HepG2 (cell line): Measurements from ENCODE around the gene SLC19A1. TPM values are rescaled to one million over a fixed set of nuclear protein-coding genes. Genes with fewer than 3 reads are reported as not detected.

Experiments used
- GPN1 ChIP-seq: sonication (generic); formaldehyde crosslinking; IDR thresholded peaks from 2 replicates; pipeline ENCODE4 v1.5.1; 2020; ENCODE audit warnings: missing genetic modification reagents, borderline replicate concordance
- HES4 ChIP-seq: sonication (generic); formaldehyde crosslinking; IDR thresholded peaks from 2 replicates; pipeline ENCODE4 v1.9.0; 2021; ENCODE audit warnings: mild to moderate bottlenecking, missing genetic modification reagents, borderline replicate concordance
- IKZF1 ChIP-seq: fragments of 450-650 bp; IDR thresholded peaks from 2 replicates; pipeline ENCODE4 v1.7.1; 2016
- MBD4 ChIP-seq: IDR thresholded peaks from 2 replicates; pipeline ENCODE4 v1.6.1; 2012; ENCODE audit warnings: low read length, inconsistent platforms, borderline replicate concordance
- PITX1 ChIP-seq: sonication (generic); formaldehyde crosslinking; IDR thresholded peaks from 2 replicates; pipeline ENCODE4 v1.5.1; 2020; ENCODE audit warnings: mild to moderate bottlenecking, missing genetic modification reagents
- TFAP4 ChIP-seq: sonication (generic); IDR thresholded peaks from 2 replicates; pipeline ENCODE4 v1.6.1; 2016; ENCODE audit warnings: low read depth, borderline replicate concordance
- XBP1 ChIP-seq: sonication (generic); formaldehyde crosslinking; IDR thresholded peaks from 2 replicates; pipeline ENCODE4 v1.5.0; 2020; ENCODE audit warnings: missing genetic modification reagents
- ZBTB1 ChIP-seq: sonication (generic); formaldehyde crosslinking; IDR thresholded peaks from 2 replicates; pipeline ENCODE4 v1.4.0; 2020; ENCODE audit warnings: missing genetic modification reagents, borderline replicate concordance
- ZFP36L1 ChIP-seq: sonication (generic); formaldehyde crosslinking; IDR thresholded peaks from 2 replicates; pipeline ENCODE4 v1.8.0; 2022; ENCODE audit warnings: mild to moderate bottlenecking, missing genetic modification reagents, moderate library complexity
- ZKSCAN1 ChIP-seq: fragments of 150-350 bp; IDR thresholded peaks from 2 replicates; pipeline ENCODE4 v1.6.1; 2014; ENCODE audit warnings: low read length
- ZNF451 ChIP-seq: sonication (generic); formaldehyde crosslinking; IDR thresholded peaks from 2 replicates; pipeline ENCODE4 v1.5.0; 2020; ENCODE audit warnings: mild to moderate bottlenecking, missing genetic modification reagents
- ZNF570 ChIP-seq: sonication (generic); formaldehyde crosslinking; IDR thresholded peaks from 2 replicates; pipeline ENCODE4 v1.4.0; 2020; ENCODE audit warnings: mild to moderate bottlenecking, missing genetic modification reagents, borderline replicate concordance
- ZNF576 ChIP-seq: sonication (generic); formaldehyde crosslinking; IDR thresholded peaks from 2 replicates; pipeline ENCODE4 v1.4.0; 2020; ENCODE audit warnings: mild to moderate bottlenecking, missing genetic modification reagents
- ZNF747 ChIP-seq: sonication (generic); formaldehyde crosslinking; IDR thresholded peaks from 2 replicates; pipeline ENCODE4 v1.8.1; 2023; ENCODE audit warnings: missing genetic modification reagents, mild to moderate bottlenecking, borderline replicate concordance
- ZNF878 ChIP-seq: sonication (generic); formaldehyde crosslinking; IDR thresholded peaks from 2 replicates; pipeline ENCODE4 v1.8.1; 2023; ENCODE audit warnings: mild to moderate bottlenecking, missing genetic modification reagents, moderate library complexity
- ZSCAN22 ChIP-seq: sonication (generic); formaldehyde crosslinking; IDR thresholded peaks from 2 replicates; pipeline ENCODE4 v1.4.0; 2020; ENCODE audit warnings: mild to moderate bottlenecking, missing genetic modification reagents
- ZSCAN29 ChIP-seq: sonication (generic); formaldehyde crosslinking; conservative IDR thresholded peaks from 2 replicates; pipeline ENCODE4 v1.4.0; 2020; ENCODE audit warnings: mild to moderate bottlenecking, missing genetic modification reagents
- polyA plus RNA-seq, 8 experiments: library from polyadenylated mRNA; depleted of rRNA in 3 of 8; stranded (reverse) in 7 of 8; unstranded in 1 of 8; fragments of >200 nt; fragmentation: Illumina TruSeq in 4 of 8; extraction: Trizol in 4 of 8; gene quantifications; 2 replicates each; pipeline versions ENCODE4 v1.2.1 to v1.2.3, GENCODE V29; 2011 to 2016; ENCODE audit warnings: low read depth in 4 of 8, missing spikeins in 1 of 8, mixed read lengths in 1 of 8; ENCODE audit not compliant: insufficient read depth in 1 of 8
- total RNA-seq, 5 experiments: library from RNA; depleted of rRNA; stranded (reverse); fragments of >200 nt; fragmentation: Illumina TruSeq; extraction: Trizol; gene quantifications; 2 replicates each; pipeline ENCODE4 v1.2.3, GENCODE V29; 2016; ENCODE audit warnings: low read depth in 1 of 5
- TF ChIP-seq, protein P1 (sequence below): sonication (generic); formaldehyde crosslinking; IDR thresholded peaks from 2 replicates; pipeline ENCODE4 v1.4.0; 2020; ENCODE audit warnings: mild to moderate bottlenecking, missing genetic modification reagents

The SLC19A1 gene
- total and polyA plus RNA-seq, 2 of the 13 experiments (the other 11 are each of a cell fraction or from before 2014, with no cell fraction given), result 21.8 to 23.0 TPM

- TF ChIP-seq, protein P1, sequence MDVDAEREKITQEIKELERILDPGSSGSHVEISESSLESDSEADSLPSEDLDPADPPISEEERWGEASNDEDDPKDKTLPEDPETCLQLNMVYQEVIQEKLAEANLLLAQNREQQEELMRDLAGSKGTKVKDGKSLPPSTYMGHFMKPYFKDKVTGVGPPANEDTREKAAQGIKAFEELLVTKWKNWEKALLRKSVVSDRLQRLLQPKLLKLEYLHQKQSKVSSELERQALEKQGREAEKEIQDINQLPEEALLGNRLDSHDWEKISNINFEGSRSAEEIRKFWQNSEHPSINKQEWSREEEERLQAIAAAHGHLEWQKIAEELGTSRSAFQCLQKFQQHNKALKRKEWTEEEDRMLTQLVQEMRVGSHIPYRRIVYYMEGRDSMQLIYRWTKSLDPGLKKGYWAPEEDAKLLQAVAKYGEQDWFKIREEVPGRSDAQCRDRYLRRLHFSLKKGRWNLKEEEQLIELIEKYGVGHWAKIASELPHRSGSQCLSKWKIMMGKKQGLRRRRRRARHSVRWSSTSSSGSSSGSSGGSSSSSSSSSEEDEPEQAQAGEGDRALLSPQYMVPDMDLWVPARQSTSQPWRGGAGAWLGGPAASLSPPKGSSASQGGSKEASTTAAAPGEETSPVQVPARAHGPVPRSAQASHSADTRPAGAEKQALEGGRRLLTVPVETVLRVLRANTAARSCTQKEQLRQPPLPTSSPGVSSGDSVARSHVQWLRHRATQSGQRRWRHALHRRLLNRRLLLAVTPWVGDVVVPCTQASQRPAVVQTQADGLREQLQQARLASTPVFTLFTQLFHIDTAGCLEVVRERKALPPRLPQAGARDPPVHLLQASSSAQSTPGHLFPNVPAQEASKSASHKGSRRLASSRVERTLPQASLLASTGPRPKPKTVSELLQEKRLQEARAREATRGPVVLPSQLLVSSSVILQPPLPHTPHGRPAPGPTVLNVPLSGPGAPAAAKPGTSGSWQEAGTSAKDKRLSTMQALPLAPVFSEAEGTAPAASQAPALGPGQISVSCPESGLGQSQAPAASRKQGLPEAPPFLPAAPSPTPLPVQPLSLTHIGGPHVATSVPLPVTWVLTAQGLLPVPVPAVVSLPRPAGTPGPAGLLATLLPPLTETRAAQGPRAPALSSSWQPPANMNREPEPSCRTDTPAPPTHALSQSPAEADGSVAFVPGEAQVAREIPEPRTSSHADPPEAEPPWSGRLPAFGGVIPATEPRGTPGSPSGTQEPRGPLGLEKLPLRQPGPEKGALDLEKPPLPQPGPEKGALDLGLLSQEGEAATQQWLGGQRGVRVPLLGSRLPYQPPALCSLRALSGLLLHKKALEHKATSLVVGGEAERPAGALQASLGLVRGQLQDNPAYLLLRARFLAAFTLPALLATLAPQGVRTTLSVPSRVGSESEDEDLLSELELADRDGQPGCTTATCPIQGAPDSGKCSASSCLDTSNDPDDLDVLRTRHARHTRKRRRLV (CRISPR knock-in tag), result no peak
- no peak for TF ChIP-seq ZKSCAN1
- no peak for TF ChIP-seq ZBTB1 (CRISPR knock-in tag)
- no peak for TF ChIP-seq IKZF1
- no peak for TF ChIP-seq ZNF570
- TF ChIP-seq ZSCAN22, result no peak
- TF ChIP-seq XBP1 (CRISPR knock-in tag), result no peak
- TF ChIP-seq ZFP36L1 (CRISPR knock-in tag), result no peak
- TF ChIP-seq HES4 (CRISPR knock-in tag), result no peak
- TF ChIP-seq TFAP4, result peak; percentile 68; the same call in 1 of the 2 replicates
- peak; percentile 87 for TF ChIP-seq ZNF747 (CRISPR knock-in tag)
- no peak for TF ChIP-seq ZSCAN29 (CRISPR knock-in tag)
- no peak for TF ChIP-seq ZNF451
- no peak for TF ChIP-seq PITX1 (CRISPR knock-in tag)
- TF ChIP-seq MBD4, result no peak
- TF ChIP-seq ZNF878 (CRISPR knock-in tag), result peak; percentile 46; the same call in 1 of the 2 replicates
- no peak for TF ChIP-seq GPN1 (CRISPR knock-in tag)
- no peak for TF ChIP-seq ZNF576 (CRISPR knock-in tag)
Measured at GRCh38 chr21:45528981-45529784, 13.1 kb downstream of the SLC19A1 start (continued).
